GM20000 (cell line): ENCODE results near the gene TMEM167A.

Experiments
- DNase-seq: peaks from one replicate; pipeline ENCODE4 v3.0.0; 2012; ENCODE audit warnings: low spot score
- CTCF ChIP-seq: IDR thresholded peaks from 2 replicates; pipeline ENCODE4 v1.5.1; 2012; ENCODE audit warnings: mild to moderate bottlenecking, control low read depth; ENCODE audit errors: extremely low read depth, missing control alignments

TMEM167A gene

GRCh38 chr5:83048277-83048676 is 28.9 kb downstream of the TMEM167A start:
- TF ChIP-seq CTCF = no peak

GRCh38 chr5:83044926-83045325 is 32.3 kb downstream of the TMEM167A start:
- no peak for TF ChIP-seq CTCF
- no peak for DNase-seq

More at GRCh38 chr5:83048277-83048676, 28.9 kb downstream of the TMEM167A start:
- DNase-seq = no peak

GRCh38 chr5:83042507-83042906 is 34.7 kb downstream of the TMEM167A start:
- no peak for TF ChIP-seq CTCF
- no peak for DNase-seq

GRCh38 chr5:83038924-83039323 is 38.3 kb downstream of the TMEM167A start:
- DNase-seq = no peak
- no peak for TF ChIP-seq CTCF

- no peak for DNase-seq
- no peak for TF ChIP-seq CTCF
These were observed 40.1 kb downstream of the TMEM167A start for GRCh38 chr5:83036991-83037575.

GRCh38 chr5:83035373-83036100 is 41.7 kb downstream of the TMEM167A start:
- TF ChIP-seq CTCF = no peak
- no peak for DNase-seq

GRCh38 chr5:83034528-83035207 is 42.5 kb downstream of the TMEM167A start:
- no peak for DNase-seq
- TF ChIP-seq CTCF = no peak
